H1 (cell line): Measurements from ENCODE around the gene GGT6. TPM values are rescaled to one million over a fixed set of nuclear protein-coding genes. Genes with fewer than 3 reads are reported as not detected.

ENCODE experiments used
- CTCF ChIA-PET: fragments of 300-600 bp; sonication (Branson Sonifier 250); formaldehyde crosslinking; loops from one replicate; lab custom pipeline; 2021; ENCODE audit not compliant: partially characterized antibody; lab: Charles Lee
- POLR2A ChIA-PET: fragments of 300-600 bp; sonication (Branson Sonifier 250); formaldehyde crosslinking; loops from one replicate; lab custom pipeline; 2021; ENCODE audit warnings: inconsistent platforms; ENCODE audit not compliant: partially characterized antibody; lab: Charles Lee
- DNase-seq, 2 experiments: peaks; one replicate each; pipeline versions ENCODE4 v3.0.0 to v3.0.0-alpha.2; 2010 to 2022; ENCODE audit warnings: low spot score in 2 of 2, low read depth in 1 of 2, mixed read lengths in 1 of 2
- FAIRE-seq: peaks from 2 replicates; lab custom pipeline; 2011; peaks lifted over from hg19 to GRCh38; lab: Jason Lieb, UNC
- H2AFZ ChIP-seq: 2 replicates; pipeline ENCODE4 v1.8.1; 2012; ENCODE audit warnings: low read length, inconsistent platforms
- H2AK5ac ChIP-seq: 2 replicates; pipeline ENCODE4 v1.6.1; 2013; ENCODE audit warnings: low read depth, low read length
- H2BK120ac ChIP-seq: replicated peaks from 2 replicates; pipeline ENCODE3; 2013; ENCODE audit warnings: low read depth, low read length, inconsistent platforms
- H2BK12ac ChIP-seq: 2 replicates; pipeline ENCODE4 v1.6.1; 2013; ENCODE audit warnings: low read depth, low read length
- H2BK15ac ChIP-seq: 2 replicates; pipeline ENCODE4 v1.6.1; 2013; ENCODE audit warnings: low read length
- H2BK20ac ChIP-seq: 2 replicates; pipeline ENCODE4 v1.6.1; 2013; ENCODE audit warnings: low read length
- H2BK5ac ChIP-seq: 2 replicates; pipeline ENCODE4 v1.6.1; 2013; ENCODE audit warnings: low read depth, low read length
- H3K14ac ChIP-seq: 2 replicates; pipeline ENCODE4 v1.6.1; 2013; ENCODE audit warnings: inconsistent platforms; ENCODE audit not compliant: insufficient read length
- H3K18ac ChIP-seq: 2 replicates; pipeline ENCODE4 v1.6.1; 2013; ENCODE audit warnings: low read length; ENCODE audit errors: extremely low read depth
- H3K23ac ChIP-seq: 2 replicates; pipeline ENCODE4 v1.6.1; 2013; ENCODE audit warnings: inconsistent platforms; ENCODE audit not compliant: insufficient read length
- H3K23me2 ChIP-seq: 2 replicates; pipeline ENCODE4 v1.6.1; 2013; ENCODE audit warnings: low read depth, low read length
- H3K27ac ChIP-seq: 2 replicates; pipeline ENCODE4 v1.6.1; 2011; ENCODE audit warnings: low read depth, low read length, inconsistent platforms
- H3K27me3 ChIP-seq, 4 experiments: replicated peaks in 1 of 4; 1 replicate in 1 of 4; 2 replicates in 3 of 4; pipeline versions ENCODE4 v1.6.1 to v1.8.1; 2011 to 2013; ENCODE audit warnings: low read length in 3 of 4, mild to moderate bottlenecking in 3 of 4, inconsistent platforms in 2 of 4, mixed read lengths in 2 of 4, moderate library complexity in 1 of 4; ENCODE audit not compliant: control insufficient read depth in 3 of 4, insufficient read depth in 3 of 4; ENCODE audit errors: extremely low read depth in 1 of 4
- H3K36me3 ChIP-seq, 4 experiments: 2 replicates each; pipeline versions ENCODE4 v1.6.1 to v1.8.1; 2011 to 2013; ENCODE audit warnings: mild to moderate bottlenecking in 4 of 4, low read length in 3 of 4, moderate library complexity in 2 of 4, control low read depth in 1 of 4, inconsistent platforms in 1 of 4; ENCODE audit not compliant: insufficient read depth in 4 of 4, control insufficient read depth in 2 of 4
- H3K4ac ChIP-seq: replicated peaks from 2 replicates; pipeline ENCODE3; 2013; ENCODE audit warnings: low read length, low read depth, mixed read lengths, inconsistent platforms; ENCODE audit not compliant: insufficient read length
- H3K4me1 ChIP-seq, 4 experiments: replicated peaks in 1 of 4; 1 replicate in 1 of 4; 2 replicates in 3 of 4; pipeline versions ENCODE4 v1.6.1 to v1.8.1; 2011 to 2013; ENCODE audit warnings: low read length in 3 of 4, inconsistent platforms in 2 of 4, mixed read lengths in 1 of 4; ENCODE audit not compliant: insufficient read depth in 4 of 4, control insufficient read depth in 3 of 4
- H3K4me2 ChIP-seq, 2 experiments: 2 replicates each; pipeline versions ENCODE4 v1.6.1 to v1.8.1; 2011 to 2013; ENCODE audit warnings: low read depth in 2 of 2, low read length in 2 of 2, control low read depth in 1 of 2, inconsistent platforms in 1 of 2, mild to moderate bottlenecking in 1 of 2; ENCODE audit not compliant: insufficient read depth in 1 of 2
- H3K4me3 ChIP-seq, 4 experiments: fragments of 200-600, 300-600 bp in 1 of 4; sonication (generic), shearing (Covaris generic), sonication (Bioruptor Twin) in 1 of 4; 2 replicates each; pipeline versions ENCODE4 v1.5.1 to v1.8.1; 2011 to 2016; ENCODE audit warnings: low read length in 4 of 4, low read depth in 3 of 4, control low read depth in 2 of 4, inconsistent platforms in 2 of 4, mild to moderate bottlenecking in 2 of 4, mixed read lengths in 1 of 4, moderate library complexity in 1 of 4; ENCODE audit not compliant: insufficient read depth in 2 of 4; ENCODE audit errors: extremely low read depth in 1 of 4
- H3K56ac ChIP-seq: replicated peaks from 2 replicates; pipeline ENCODE3; 2013; ENCODE audit warnings: low read depth, mild to moderate bottlenecking, mixed read lengths, low read length, inconsistent platforms; ENCODE audit not compliant: insufficient read length
- H3K79me1 ChIP-seq: 2 replicates; pipeline ENCODE4 v1.6.1; 2013; ENCODE audit warnings: low read depth, low read length, control low read depth
- H3K79me2 ChIP-seq, 2 experiments: 2 replicates each; pipeline versions ENCODE4 v1.6.1 to v1.8.1; 2012 to 2013; ENCODE audit warnings: low read length in 2 of 2, mild to moderate bottlenecking in 2 of 2, inconsistent platforms in 1 of 2; ENCODE audit not compliant: insufficient read depth in 2 of 2, control insufficient read depth in 1 of 2
- H3K9ac ChIP-seq, 4 experiments: replicated peaks in 1 of 4; 1 replicate in 1 of 4; 2 replicates in 3 of 4; pipeline versions ENCODE4 v1.6.1 to v1.8.1; 2011 to 2013; ENCODE audit warnings: low read depth in 3 of 4, low read length in 3 of 4, control low read depth in 2 of 4, mild to moderate bottlenecking in 2 of 4, moderate library complexity in 2 of 4, inconsistent platforms in 1 of 4; ENCODE audit errors: extremely low read depth in 1 of 4
- H3K9me3 ChIP-seq, 2 experiments: 2 replicates each; pipeline versions ENCODE4 v1.6.1 to v1.8.1; 2012 to 2013; ENCODE audit warnings: mild to moderate bottlenecking in 2 of 2, moderate library complexity in 2 of 2, control low read depth in 1 of 2, inconsistent platforms in 1 of 2, low read depth in 1 of 2, low read length in 1 of 2, mixed read lengths in 1 of 2; ENCODE audit not compliant: insufficient read depth in 2 of 2
- H4K20me1 ChIP-seq, 2 experiments: replicated peaks in 1 of 2; 2 replicates each; pipeline versions ENCODE3 to v1.8.1; 2011 to 2013; ENCODE audit warnings: inconsistent platforms in 2 of 2, low read length in 2 of 2, mild to moderate bottlenecking in 1 of 2; ENCODE audit not compliant: insufficient read depth in 2 of 2, control insufficient read depth in 1 of 2
- H4K5ac ChIP-seq: 2 replicates; pipeline ENCODE4 v1.6.1; 2013; ENCODE audit warnings: low read length, low read depth, mixed read lengths, inconsistent platforms; ENCODE audit not compliant: insufficient read length
- H4K8ac ChIP-seq: 2 replicates; pipeline ENCODE4 v1.8.0; 2013; ENCODE audit warnings: mild to moderate bottlenecking, moderate library complexity, low read length, inconsistent platforms; ENCODE audit not compliant: insufficient read depth; ENCODE audit errors: extremely low read depth
- H4K91ac ChIP-seq: replicated peaks from 2 replicates; pipeline ENCODE3; 2013; ENCODE audit warnings: low read length, mixed read lengths, inconsistent platforms; ENCODE audit not compliant: insufficient read length
- ATF3 ChIP-seq: IDR thresholded peaks from 2 replicates; pipeline ENCODE4 v1.6.1; 2011; ENCODE audit warnings: low read depth, mild to moderate bottlenecking, low read length; ENCODE audit not compliant: insufficient read depth
- NANOG ChIP-seq: IDR thresholded peaks from 2 replicates; pipeline ENCODE4 v1.6.1; 2011; ENCODE audit warnings: low read length, low read depth, mild to moderate bottlenecking, inconsistent platforms; ENCODE audit not compliant: insufficient read depth, poor library complexity, severe bottlenecking
- WGBS, 2 experiments: shearing (Covaris generic) in 1 of 2; methylation state at CpG; one replicate each; pipeline versions ENCODE4 v1.1.6 to v1.1.7; 2013 to 2015; ENCODE audit warnings: low lambda C conversion rate in 2 of 2, mixed read lengths in 2 of 2, inconsistent platforms in 1 of 2, low coverage in 1 of 2, missing lambda C conversion rate in 1 of 2; ENCODE audit not compliant: insufficient replicate concordance in 2 of 2, insufficient coverage in 1 of 2, insufficient read length in 1 of 2; ENCODE audit errors: extremely low coverage in 1 of 2, missing lambda C conversion rate in 1 of 2; 5-methylcytosine and 5-hydroxymethylcytosine counted together
- polyA plus RNA-seq, 7 experiments: library from polyadenylated mRNA; depleted of rRNA in 3 of 7; stranded (reverse) in 5 of 7; unstranded in 2 of 7; fragments of >200 nt in 5 of 7; fragments of 200-250 nt in 2 of 7; gene quantifications; 1 replicate in 5 of 7; 2 replicates in 1 of 7; 4 replicates in 1 of 7; pipeline versions ENCODE4 v1.2.1 to v1.2.3, GENCODE V29; 2011 to 2013; ENCODE audit warnings: missing spikeins in 2 of 7, mixed read lengths in 2 of 7
- total RNA-seq: library from RNA; stranded (reverse); fragmentation: NEBNext Ultra II Directional; extraction: Animal tissue kit (Norgen Biotek cat#: 25700); gene quantifications from 2 replicates; pipeline ENCODE4 v1.2.1, GENCODE V29; 2021

The GGT6 gene
- total and polyA plus RNA-seq, 2 of the 8 experiments (the other 6 are each of a cell fraction or from before 2014, with no cell fraction given) = 0.18 TPM; not detected in 1

GRCh38 chr17:4592240-4593005 is 32.0 kb upstream of the GGT6 start:
- no peaks in the 10 kb centered on the region for H3K79me1 ChIP-seq
- ChIA-PET CTCF (interaction anchor here (1.0 to 10.1 kb wide), 6 partner anchors 10 to 33 kb away, joined by 3 to 65 read pairs (median 15); partner anchors contain the start of gene SMTNL2), POLR2A (interaction anchor here (1.9 kb wide), 1 partner anchor 11 kb away, joined by 6 read pairs; no protein-coding TSS in a partner anchor)
- no peaks in the 10 kb centered on the region for H3K27me3 ChIP-seq
- no peak overlapping the region for H3K4me3 ChIP-seq
- WGBS, 2 experiments = 88% methylated on average over 6 of the region's 11 CpGs; no CpG with 5 or more reads in 1 of the 2 experiments
- H3K56ac ChIP-seq = no peak overlapping the region
- TF ChIP-seq ATF3 = no peak
- TF ChIP-seq NANOG = no peak
- H3K9me3 ChIP-seq = no peaks in the 10 kb centered on the region
- H2AFZ ChIP-seq = no peak overlapping the region
- no peak overlapping the region for H3K14ac ChIP-seq
- H2BK12ac ChIP-seq = no peak overlapping the region
- no peaks in the 10 kb centered on the region for H3K23me2 ChIP-seq
- no peaks in the 10 kb centered on the region for H3K79me2 ChIP-seq
- no peak overlapping the region for H4K91ac ChIP-seq
- FAIRE-seq = no peak
- H2BK5ac ChIP-seq = no peak overlapping the region; the same call in 1 of the 2 replicates
- no peak overlapping the region for H3K9ac ChIP-seq
- no peak overlapping the region for H2AK5ac ChIP-seq
- no peak overlapping the region for H3K18ac ChIP-seq
- no peaks in the 10 kb centered on the region for H3K36me3 ChIP-seq
- no peak overlapping the region for H4K8ac ChIP-seq
- DNase-seq = no peak
- H2BK20ac ChIP-seq = no peak overlapping the region
- peaks cover 0 to 13% (median 6%) of the 10 kb centered on the region in 4 experiments; a peak in 5 of 7 replicates for H3K4me1 ChIP-seq
- H3K27ac ChIP-seq = no peak overlapping the region
- no peak overlapping the region for H4K5ac ChIP-seq
- H3K4me2 ChIP-seq = no peak overlapping the region
- H3K4ac ChIP-seq = no peak overlapping the region
- H3K23ac ChIP-seq = no peak overlapping the region
- no peaks in the 10 kb centered on the region for H4K20me1 ChIP-seq
- H2BK15ac ChIP-seq = no peak overlapping the region
- no peak overlapping the region for H2BK120ac ChIP-seq
